H1 (cell line): ENCODE data around the gene LAMTOR4. TPM values are rescaled to one million over a fixed set of nuclear protein-coding genes. Genes with fewer than 3 reads are reported as not detected.

ENCODE experiments used
- CTCF ChIA-PET: fragments of 300-600 bp; sonication (Branson Sonifier 250); formaldehyde crosslinking; loops from one replicate; lab custom pipeline; 2021; ENCODE audit not compliant: partially characterized antibody; lab: Charles Lee
- POLR2A ChIA-PET: fragments of 300-600 bp; sonication (Branson Sonifier 250); formaldehyde crosslinking; loops from one replicate; lab custom pipeline; 2021; ENCODE audit warnings: inconsistent platforms; ENCODE audit not compliant: partially characterized antibody; lab: Charles Lee
- DNase-seq, 2 experiments: peaks; one replicate each; pipeline versions ENCODE4 v3.0.0 to v3.0.0-alpha.2; 2010 to 2022; ENCODE audit warnings: low spot score in 2 of 2, low read depth in 1 of 2, mixed read lengths in 1 of 2
- FAIRE-seq: peaks from 2 replicates; lab custom pipeline; 2011; peaks lifted over from hg19 to GRCh38; lab: Jason Lieb, UNC
- H2AFZ ChIP-seq: 2 replicates; pipeline ENCODE4 v1.8.1; 2012; ENCODE audit warnings: low read length, inconsistent platforms
- H2AK5ac ChIP-seq: 2 replicates; pipeline ENCODE4 v1.6.1; 2013; ENCODE audit warnings: low read depth, low read length
- H2BK120ac ChIP-seq: replicated peaks from 2 replicates; pipeline ENCODE3; 2013; ENCODE audit warnings: low read depth, low read length, inconsistent platforms
- H2BK12ac ChIP-seq: 2 replicates; pipeline ENCODE4 v1.6.1; 2013; ENCODE audit warnings: low read depth, low read length
- H2BK15ac ChIP-seq: 2 replicates; pipeline ENCODE4 v1.6.1; 2013; ENCODE audit warnings: low read length
- H2BK20ac ChIP-seq: 2 replicates; pipeline ENCODE4 v1.6.1; 2013; ENCODE audit warnings: low read length
- H2BK5ac ChIP-seq: 2 replicates; pipeline ENCODE4 v1.6.1; 2013; ENCODE audit warnings: low read depth, low read length
- H3K14ac ChIP-seq: 2 replicates; pipeline ENCODE4 v1.6.1; 2013; ENCODE audit warnings: inconsistent platforms; ENCODE audit not compliant: insufficient read length
- H3K18ac ChIP-seq: 2 replicates; pipeline ENCODE4 v1.6.1; 2013; ENCODE audit warnings: low read length; ENCODE audit errors: extremely low read depth
- H3K23ac ChIP-seq: 2 replicates; pipeline ENCODE4 v1.6.1; 2013; ENCODE audit warnings: inconsistent platforms; ENCODE audit not compliant: insufficient read length
- H3K23me2 ChIP-seq: 2 replicates; pipeline ENCODE4 v1.6.1; 2013; ENCODE audit warnings: low read depth, low read length
- H3K27ac ChIP-seq: 2 replicates; pipeline ENCODE4 v1.6.1; 2011; ENCODE audit warnings: low read depth, low read length, inconsistent platforms
- H3K27me3 ChIP-seq, 4 experiments: replicated peaks in 1 of 4; 1 replicate in 1 of 4; 2 replicates in 3 of 4; pipeline versions ENCODE4 v1.6.1 to v1.8.1; 2011 to 2013; ENCODE audit warnings: low read length in 3 of 4, mild to moderate bottlenecking in 3 of 4, inconsistent platforms in 2 of 4, mixed read lengths in 2 of 4, moderate library complexity in 1 of 4; ENCODE audit not compliant: control insufficient read depth in 3 of 4, insufficient read depth in 3 of 4; ENCODE audit errors: extremely low read depth in 1 of 4
- H3K36me3 ChIP-seq, 4 experiments: 2 replicates each; pipeline versions ENCODE4 v1.6.1 to v1.8.1; 2011 to 2013; ENCODE audit warnings: mild to moderate bottlenecking in 4 of 4, low read length in 3 of 4, moderate library complexity in 2 of 4, control low read depth in 1 of 4, inconsistent platforms in 1 of 4; ENCODE audit not compliant: insufficient read depth in 4 of 4, control insufficient read depth in 2 of 4
- H3K4ac ChIP-seq: replicated peaks from 2 replicates; pipeline ENCODE3; 2013; ENCODE audit warnings: low read length, low read depth, mixed read lengths, inconsistent platforms; ENCODE audit not compliant: insufficient read length
- H3K4me1 ChIP-seq, 4 experiments: replicated peaks in 1 of 4; 1 replicate in 1 of 4; 2 replicates in 3 of 4; pipeline versions ENCODE4 v1.6.1 to v1.8.1; 2011 to 2013; ENCODE audit warnings: low read length in 3 of 4, inconsistent platforms in 2 of 4, mixed read lengths in 1 of 4; ENCODE audit not compliant: insufficient read depth in 4 of 4, control insufficient read depth in 3 of 4
- H3K4me2 ChIP-seq, 2 experiments: 2 replicates each; pipeline versions ENCODE4 v1.6.1 to v1.8.1; 2011 to 2013; ENCODE audit warnings: low read depth in 2 of 2, low read length in 2 of 2, control low read depth in 1 of 2, inconsistent platforms in 1 of 2, mild to moderate bottlenecking in 1 of 2; ENCODE audit not compliant: insufficient read depth in 1 of 2
- H3K4me3 ChIP-seq, 4 experiments: fragments of 200-600, 300-600 bp in 1 of 4; sonication (generic), shearing (Covaris generic), sonication (Bioruptor Twin) in 1 of 4; 2 replicates each; pipeline versions ENCODE4 v1.5.1 to v1.8.1; 2011 to 2016; ENCODE audit warnings: low read length in 4 of 4, low read depth in 3 of 4, control low read depth in 2 of 4, inconsistent platforms in 2 of 4, mild to moderate bottlenecking in 2 of 4, mixed read lengths in 1 of 4, moderate library complexity in 1 of 4; ENCODE audit not compliant: insufficient read depth in 2 of 4; ENCODE audit errors: extremely low read depth in 1 of 4
- H3K56ac ChIP-seq: replicated peaks from 2 replicates; pipeline ENCODE3; 2013; ENCODE audit warnings: low read depth, mild to moderate bottlenecking, mixed read lengths, low read length, inconsistent platforms; ENCODE audit not compliant: insufficient read length
- H3K79me1 ChIP-seq: 2 replicates; pipeline ENCODE4 v1.6.1; 2013; ENCODE audit warnings: low read depth, low read length, control low read depth
- H3K79me2 ChIP-seq, 2 experiments: 2 replicates each; pipeline versions ENCODE4 v1.6.1 to v1.8.1; 2012 to 2013; ENCODE audit warnings: low read length in 2 of 2, mild to moderate bottlenecking in 2 of 2, inconsistent platforms in 1 of 2; ENCODE audit not compliant: insufficient read depth in 2 of 2, control insufficient read depth in 1 of 2
- H3K9ac ChIP-seq, 4 experiments: replicated peaks in 1 of 4; 1 replicate in 1 of 4; 2 replicates in 3 of 4; pipeline versions ENCODE4 v1.6.1 to v1.8.1; 2011 to 2013; ENCODE audit warnings: low read depth in 3 of 4, low read length in 3 of 4, control low read depth in 2 of 4, mild to moderate bottlenecking in 2 of 4, moderate library complexity in 2 of 4, inconsistent platforms in 1 of 4; ENCODE audit errors: extremely low read depth in 1 of 4
- H3K9me3 ChIP-seq, 2 experiments: 2 replicates each; pipeline versions ENCODE4 v1.6.1 to v1.8.1; 2012 to 2013; ENCODE audit warnings: mild to moderate bottlenecking in 2 of 2, moderate library complexity in 2 of 2, control low read depth in 1 of 2, inconsistent platforms in 1 of 2, low read depth in 1 of 2, low read length in 1 of 2, mixed read lengths in 1 of 2; ENCODE audit not compliant: insufficient read depth in 2 of 2
- H4K20me1 ChIP-seq, 2 experiments: replicated peaks in 1 of 2; 2 replicates each; pipeline versions ENCODE3 to v1.8.1; 2011 to 2013; ENCODE audit warnings: inconsistent platforms in 2 of 2, low read length in 2 of 2, mild to moderate bottlenecking in 1 of 2; ENCODE audit not compliant: insufficient read depth in 2 of 2, control insufficient read depth in 1 of 2
- H4K5ac ChIP-seq: 2 replicates; pipeline ENCODE4 v1.6.1; 2013; ENCODE audit warnings: low read length, low read depth, mixed read lengths, inconsistent platforms; ENCODE audit not compliant: insufficient read length
- H4K8ac ChIP-seq: 2 replicates; pipeline ENCODE4 v1.8.0; 2013; ENCODE audit warnings: mild to moderate bottlenecking, moderate library complexity, low read length, inconsistent platforms; ENCODE audit not compliant: insufficient read depth; ENCODE audit errors: extremely low read depth
- H4K91ac ChIP-seq: replicated peaks from 2 replicates; pipeline ENCODE3; 2013; ENCODE audit warnings: low read length, mixed read lengths, inconsistent platforms; ENCODE audit not compliant: insufficient read length
- CEBPB ChIP-seq: IDR thresholded peaks from 2 replicates; pipeline ENCODE4 v1.6.1; 2012; ENCODE audit warnings: low read depth, low read length
- CREB1 ChIP-seq: IDR thresholded peaks from 2 replicates; pipeline ENCODE4 v1.6.1; 2012; ENCODE audit warnings: inconsistent platforms
- EP300 ChIP-seq, 2 experiments: IDR thresholded peaks; 1 replicate in 1 of 2; 2 replicates in 1 of 2; pipeline ENCODE4 v1.6.1; 2011 to 2012; ENCODE audit warnings: low read depth in 2 of 2, low read length in 2 of 2, mild to moderate bottlenecking in 2 of 2, borderline replicate concordance in 1 of 2, inconsistent platforms in 1 of 2, moderate library complexity in 1 of 2
- GTF2F1 ChIP-seq: IDR thresholded peaks from 2 replicates; pipeline ENCODE4 v1.6.1; 2012; ENCODE audit warnings: low read depth, low read length, improper control_type of control experiment, borderline replicate concordance
- JUND ChIP-seq: IDR thresholded peaks from 2 replicates; pipeline ENCODE4 v1.6.1; 2011; ENCODE audit warnings: mild to moderate bottlenecking, improper control_type of control experiment, low read length
- NRF1 ChIP-seq: IDR thresholded peaks from 2 replicates; pipeline ENCODE4 v1.6.1; 2011; ENCODE audit warnings: mild to moderate bottlenecking, low read depth, low read length, improper control_type of control experiment
- RAD21 ChIP-seq, 2 experiments: IDR thresholded peaks in 1 of 2; conservative IDR thresholded peaks in 1 of 2; 2 replicates each; pipeline ENCODE4 v1.6.1; 2011; ENCODE audit warnings: low read depth in 2 of 2, low read length in 2 of 2, improper control_type of control experiment in 1 of 2, inconsistent platforms in 1 of 2, mild to moderate bottlenecking in 1 of 2, moderate library complexity in 1 of 2
- RXRA ChIP-seq: IDR thresholded peaks from 2 replicates; pipeline ENCODE4 v1.6.1; 2011; ENCODE audit warnings: low read depth, mild to moderate bottlenecking, low read length, moderate library complexity; ENCODE audit not compliant: insufficient read depth
- SIRT6 ChIP-seq: IDR thresholded peaks from one replicate; pipeline ENCODE4 v1.7.1; 2012; ENCODE audit warnings: low read length, inconsistent platforms
- SP1 ChIP-seq: IDR thresholded peaks from 2 replicates; pipeline ENCODE4 v1.6.1; 2011; ENCODE audit warnings: low read depth, low read length
- TCF12 ChIP-seq: IDR thresholded peaks from 2 replicates; pipeline ENCODE4 v1.6.1; 2011; ENCODE audit warnings: low read depth, mild to moderate bottlenecking, low read length
- WGBS, 2 experiments: shearing (Covaris generic) in 1 of 2; methylation state at CpG; one replicate each; pipeline versions ENCODE4 v1.1.6 to v1.1.7; 2013 to 2015; ENCODE audit warnings: low lambda C conversion rate in 2 of 2, mixed read lengths in 2 of 2, inconsistent platforms in 1 of 2, low coverage in 1 of 2, missing lambda C conversion rate in 1 of 2; ENCODE audit not compliant: insufficient replicate concordance in 2 of 2, insufficient coverage in 1 of 2, insufficient read length in 1 of 2; ENCODE audit errors: extremely low coverage in 1 of 2, missing lambda C conversion rate in 1 of 2; 5-methylcytosine and 5-hydroxymethylcytosine counted together
- polyA plus RNA-seq, 7 experiments: library from polyadenylated mRNA; depleted of rRNA in 3 of 7; stranded (reverse) in 5 of 7; unstranded in 2 of 7; fragments of >200 nt in 5 of 7; fragments of 200-250 nt in 2 of 7; gene quantifications; 1 replicate in 5 of 7; 2 replicates in 1 of 7; 4 replicates in 1 of 7; pipeline versions ENCODE4 v1.2.1 to v1.2.3, GENCODE V29; 2011 to 2013; ENCODE audit warnings: missing spikeins in 2 of 7, mixed read lengths in 2 of 7
- total RNA-seq: library from RNA; stranded (reverse); fragmentation: NEBNext Ultra II Directional; extraction: Animal tissue kit (Norgen Biotek cat#: 25700); gene quantifications from 2 replicates; pipeline ENCODE4 v1.2.1, GENCODE V29; 2021
- TF ChIP-seq, protein P1 (sequence below): IDR thresholded peaks from 2 replicates; pipeline ENCODE4 v1.6.1; 2012; ENCODE audit warnings: low read length, inconsistent platforms

Gene LAMTOR4
- total and polyA plus RNA-seq, 2 of the 8 experiments (the other 6 are each of a cell fraction or from before 2014, with no cell fraction given), result 153 to 622 TPM

GRCh38 chr7:100163871-100164270 is 15.2 kb downstream of the LAMTOR4 start:
- no peak overlapping the region for H3K4ac ChIP-seq
- peak overlapping the region; percentile 3 for H4K91ac ChIP-seq
- H3K27ac ChIP-seq, result no peak overlapping the region
- no peak overlapping the region for H2AK5ac ChIP-seq
- no peak overlapping the region; the same call in 1 of the 2 replicates for H2BK20ac ChIP-seq
- CTCF ChIA-PET, result interaction anchor here (0.9 to 11.2 kb wide), 2 partner anchors 32 to 54 kb away, joined by 4 to 94 read pairs; no protein-coding TSS in a partner anchor
- H3K23ac ChIP-seq, result no peak overlapping the region
- DNase-seq, result no peak
- H3K36me3 ChIP-seq, result no peaks in the 10 kb centered on the region
- H3K14ac ChIP-seq, result no peak overlapping the region
- no peak overlapping the region for H2BK120ac ChIP-seq
- no peak overlapping the region for H3K4me2 ChIP-seq
- POLR2A ChIA-PET, result interaction anchor here (11.0 kb wide), 1 partner anchor 7 kb away, joined by 145 read pairs; the partner anchor contains the start of gene TRAPPC14
- no peak overlapping the region for H2BK15ac ChIP-seq
- H4K5ac ChIP-seq, result no peak overlapping the region
- no peak overlapping the region for H3K56ac ChIP-seq
- no peak overlapping the region for H2BK5ac ChIP-seq
- no peaks in the 10 kb centered on the region for H3K9me3 ChIP-seq
- no peaks in the 10 kb centered on the region for H4K20me1 ChIP-seq
- H3K23me2 ChIP-seq, result peaks cover 6% of the 10 kb centered on the region; the same call in 1 of the 2 replicates
- H3K18ac ChIP-seq, result no peak overlapping the region
- no peak overlapping the region; the same call in 1 of the 2 replicates for H2BK12ac ChIP-seq
- no peak overlapping the region for H3K4me3 ChIP-seq
- H2AFZ ChIP-seq, result no peak overlapping the region
- no peaks in the 10 kb centered on the region for H3K79me2 ChIP-seq
- no peak overlapping the region for H4K8ac ChIP-seq
- FAIRE-seq, result no peak
- H3K4me1 ChIP-seq, result peaks cover 5 to 15% (median 7%) of the 10 kb centered on the region in 4 experiments
- WGBS, 2 experiments, result 86% methylated on average over 5 of the region's 5 CpGs; no CpG with 5 or more reads in 1 of the 2 experiments
- H3K79me1 ChIP-seq, result no peaks in the 10 kb centered on the region; the same call in 1 of the 2 replicates
- H3K27me3 ChIP-seq, result peaks cover 0 to 10% (median 2%) of the 10 kb centered on the region in 4 experiments; a peak in 1 of 7 replicates
- H3K9ac ChIP-seq, result no peak overlapping the region
- TF ChIP-seq GTF2F1, result no peak
- TF ChIP-seq SIRT6, result no peak
- TF ChIP-seq NRF1, result no peak
- no peak for TF ChIP-seq TCF12
- TF ChIP-seq RXRA, result no peak
- TF ChIP-seq SP1, result no peak
- no peak for TF ChIP-seq CREB1
- TF ChIP-seq EP300 (IDR thresholded peaks at IDR 0.05; ENCODE audit: borderline replicate concordance in 1 of 2, low read depth in 2 of 2, low read length in 2 of 2), result no peak
- TF ChIP-seq, protein P1, sequence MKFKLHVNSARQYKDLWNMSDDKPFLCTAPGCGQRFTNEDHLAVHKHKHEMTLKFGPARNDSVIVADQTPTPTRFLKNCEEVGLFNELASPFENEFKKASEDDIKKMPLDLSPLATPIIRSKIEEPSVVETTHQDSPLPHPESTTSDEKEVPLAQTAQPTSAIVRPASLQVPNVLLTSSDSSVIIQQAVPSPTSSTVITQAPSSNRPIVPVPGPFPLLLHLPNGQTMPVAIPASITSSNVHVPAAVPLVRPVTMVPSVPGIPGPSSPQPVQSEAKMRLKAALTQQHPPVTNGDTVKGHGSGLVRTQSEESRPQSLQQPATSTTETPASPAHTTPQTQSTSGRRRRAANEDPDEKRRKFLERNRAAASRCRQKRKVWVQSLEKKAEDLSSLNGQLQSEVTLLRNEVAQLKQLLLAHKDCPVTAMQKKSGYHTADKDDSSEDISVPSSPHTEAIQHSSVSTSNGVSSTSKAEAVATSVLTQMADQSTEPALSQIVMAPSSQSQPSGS, result no peak
- no peak for TF ChIP-seq RAD21 (IDR thresholded peaks at IDR 0.05 in 1 of 2, conservative IDR thresholded peaks at IDR 0.05 in 1 of 2; ENCODE audit: low read depth in 2 of 2, low read length in 2 of 2)
- no peak for TF ChIP-seq CEBPB
- no peak for TF ChIP-seq JUND
